Erythroblast (primary cell): ENCODE data around the gene FNDC3B.
A peak's percentile ranks its signal among the peaks of the same experiment; 100 is the strongest.
"Not testable (repeated sequence)": the region's sequence is repeated elsewhere in the genome, so short reads cannot be mapped to it uniquely, and the experiment has no call there.

Source experiments
- DNase-seq, 2 experiments: peaks; one replicate each; lab custom pipeline; 2025; lab: John Stamatoyannopoulos, UW
- GATA1 ChIP-seq: IDR thresholded peaks from 2 replicates; pipeline ENCODE4 v1.6.1; 2011; ENCODE audit warnings: low read depth, mild to moderate bottlenecking, control low read depth, low read length, moderate library complexity
- POLR2A ChIP-seq: IDR thresholded peaks from 2 replicates; pipeline ENCODE4 v1.6.1; 2011; ENCODE audit warnings: mild to moderate bottlenecking, low read length

The FNDC3B gene

DNA sequence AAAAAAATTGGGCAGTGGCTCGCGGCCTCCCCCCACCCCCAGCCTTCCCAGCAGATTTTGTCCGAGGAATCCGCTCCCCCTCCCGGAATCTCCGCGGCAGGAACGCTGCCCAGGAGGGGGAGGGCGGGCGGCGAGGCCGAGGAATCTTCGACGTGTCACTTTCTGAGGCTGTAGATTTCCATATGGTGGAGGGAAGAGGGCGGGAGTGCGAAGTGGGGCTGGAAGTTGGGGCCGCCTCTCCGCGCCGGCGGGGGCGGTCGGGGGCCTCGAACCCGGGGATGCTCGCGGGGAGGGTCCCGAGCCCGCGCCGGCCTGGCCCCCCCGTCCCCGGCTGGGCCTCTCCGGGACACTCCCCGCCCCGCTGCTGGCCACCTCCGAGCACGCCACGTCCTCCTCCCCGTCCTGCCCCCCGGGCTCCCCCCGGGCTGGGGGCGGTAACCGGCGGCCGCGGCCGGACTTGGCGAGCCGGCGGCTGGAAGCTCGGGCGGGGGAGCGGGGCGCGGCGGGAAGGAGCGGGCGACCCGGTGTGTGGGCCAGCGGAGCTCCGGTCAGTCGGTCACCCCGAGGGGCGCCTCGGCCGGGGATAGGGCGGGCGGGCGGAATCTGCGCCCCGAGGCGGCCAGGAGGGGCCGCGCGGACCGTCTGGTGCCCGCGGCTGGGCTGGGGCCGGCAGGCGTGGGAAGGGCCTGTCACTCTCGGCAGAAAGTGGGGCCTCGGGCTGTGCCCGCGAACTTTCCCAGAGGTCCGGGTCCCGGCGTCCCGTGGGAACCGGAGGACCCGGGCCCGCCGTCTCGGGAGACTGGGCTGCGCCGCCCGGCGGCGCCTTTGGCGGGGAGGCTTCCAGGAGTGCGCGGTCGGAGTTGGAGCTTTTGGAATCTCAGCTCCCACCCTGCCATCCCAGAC, 951 bp downstream of the FNDC3B start:
- TF ChIP-seq POLR2A: no peak
- no peak for TF ChIP-seq GATA1
- DNase-seq: peak; percentile 54 to 65

DNA sequence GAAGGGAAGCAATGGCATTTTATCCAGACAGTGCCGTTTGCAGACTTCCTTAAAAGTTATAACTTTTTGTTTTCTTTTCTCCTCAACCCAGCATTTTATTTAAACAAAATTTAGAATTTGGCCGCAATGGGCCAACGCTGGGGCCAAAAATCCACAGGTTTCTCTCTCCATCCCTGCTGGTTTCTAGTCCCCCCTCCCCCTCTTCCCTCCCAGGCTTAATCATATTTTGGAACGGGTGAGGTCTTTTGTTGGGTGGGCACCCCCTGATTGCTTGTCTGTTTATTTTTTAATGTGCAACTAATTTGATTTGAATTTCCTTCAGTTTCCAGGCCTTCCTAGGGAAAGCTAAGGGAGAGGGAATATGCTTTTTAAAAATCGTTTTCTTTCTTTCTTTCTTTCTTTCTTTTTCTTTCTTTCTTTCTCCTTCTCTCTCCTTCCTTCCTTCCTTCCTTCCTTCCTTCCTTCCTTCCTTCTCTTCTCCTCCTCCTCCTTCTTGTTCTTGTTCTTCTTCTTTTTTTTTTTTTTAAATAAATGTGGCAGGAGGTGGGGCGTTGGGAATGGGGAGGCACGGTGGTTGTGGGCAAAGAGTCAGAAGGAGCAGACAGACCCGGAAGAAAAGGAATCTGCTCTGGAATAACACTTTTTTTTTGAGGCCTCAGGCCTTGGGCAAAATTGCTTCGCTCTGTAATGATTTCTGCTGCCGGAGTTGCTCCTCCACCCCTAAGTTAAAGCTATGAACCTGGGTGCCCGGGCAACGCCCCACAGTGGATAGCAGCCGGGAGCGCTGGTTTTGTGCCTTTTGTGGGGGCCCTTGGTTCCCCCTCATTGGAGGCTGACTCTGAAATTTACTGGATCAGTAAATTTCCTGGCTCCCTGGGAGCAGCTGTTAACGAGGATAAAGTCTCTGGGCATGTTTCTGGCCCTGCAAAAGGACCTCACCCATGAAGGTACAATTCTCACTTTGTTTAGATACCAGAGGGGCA, 1.9 kb downstream of the FNDC3B start:
- no peak for TF ChIP-seq POLR2A
- TF ChIP-seq GATA1: no peak
- DNase-seq: no peak

DNA sequence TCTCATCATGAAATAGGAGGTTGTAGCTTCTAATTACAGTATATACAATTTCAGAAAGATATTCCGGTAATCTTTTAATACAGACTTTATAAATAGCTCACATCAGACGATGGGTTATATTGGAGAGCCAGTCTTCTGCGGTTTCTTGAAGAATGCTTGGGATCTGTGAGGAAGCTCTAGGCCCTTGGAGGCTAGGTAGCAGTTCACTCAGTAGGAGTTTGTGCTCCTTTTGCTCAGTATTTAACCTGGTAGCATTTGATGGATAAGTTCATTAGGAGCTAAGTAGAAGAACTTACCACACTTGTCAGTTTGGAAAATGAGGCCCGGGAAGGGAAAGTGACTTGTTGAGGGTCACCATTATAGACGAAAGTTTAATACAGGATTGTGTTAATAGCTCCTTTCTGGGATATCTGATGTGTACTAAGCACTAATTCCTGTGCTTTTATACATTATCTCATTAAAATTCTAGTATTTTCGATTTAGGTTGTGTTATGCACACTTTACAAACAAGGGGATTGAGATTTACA, 2.8 kb downstream of the FNDC3B start:
- no peak for TF ChIP-seq POLR2A
- TF ChIP-seq GATA1: no peak
- DNase-seq: no peak

DNA sequence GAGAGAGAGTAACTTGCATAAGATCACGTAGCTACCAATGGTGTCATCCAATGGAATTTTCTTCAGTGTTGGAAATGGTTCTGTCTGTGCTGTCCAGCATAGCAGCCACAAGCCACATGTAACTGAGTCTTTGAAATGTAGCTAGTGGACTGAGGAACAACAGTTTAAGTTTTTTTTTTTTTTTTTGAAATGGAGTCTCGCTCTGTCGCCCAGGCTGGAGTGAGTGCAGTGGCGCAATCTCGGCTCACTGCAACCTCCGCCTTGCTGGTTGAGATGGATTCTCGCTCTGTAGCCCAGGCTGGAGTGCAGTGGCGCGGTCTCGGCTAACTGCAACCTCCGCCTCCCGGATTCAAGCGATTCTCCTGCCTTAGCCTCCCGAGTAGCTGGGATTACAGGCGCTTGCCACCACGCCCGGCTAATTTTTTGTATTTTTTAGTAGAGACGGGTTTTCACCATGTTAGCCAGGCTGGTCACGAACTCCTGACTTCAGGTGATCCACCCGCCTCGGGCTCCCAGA, 3.3 kb downstream of the FNDC3B start:
- not testable (repeated sequence) for DNase-seq

DNA sequence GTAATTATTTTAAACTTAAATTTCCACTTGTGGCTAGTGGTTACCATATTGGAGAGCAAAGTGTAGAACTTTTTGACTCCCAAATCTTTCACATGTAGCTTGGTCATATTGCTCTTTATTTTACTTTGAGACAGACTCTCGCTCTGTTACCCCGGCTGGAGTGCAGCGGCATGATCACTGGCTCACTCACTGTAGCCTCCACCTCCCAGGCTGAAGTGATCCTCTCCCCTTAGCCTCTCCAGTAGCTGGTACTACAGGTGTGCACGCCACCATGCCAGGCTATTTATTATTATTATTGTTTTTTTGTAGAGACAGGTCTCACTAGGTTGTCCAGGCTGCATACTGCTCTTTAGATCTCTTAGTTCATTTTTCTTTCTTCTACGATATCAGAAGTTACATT, 3.9 kb downstream of the FNDC3B start:
- DNase-seq: no peak
- no peak for TF ChIP-seq GATA1
- no peak for TF ChIP-seq POLR2A

DNA sequence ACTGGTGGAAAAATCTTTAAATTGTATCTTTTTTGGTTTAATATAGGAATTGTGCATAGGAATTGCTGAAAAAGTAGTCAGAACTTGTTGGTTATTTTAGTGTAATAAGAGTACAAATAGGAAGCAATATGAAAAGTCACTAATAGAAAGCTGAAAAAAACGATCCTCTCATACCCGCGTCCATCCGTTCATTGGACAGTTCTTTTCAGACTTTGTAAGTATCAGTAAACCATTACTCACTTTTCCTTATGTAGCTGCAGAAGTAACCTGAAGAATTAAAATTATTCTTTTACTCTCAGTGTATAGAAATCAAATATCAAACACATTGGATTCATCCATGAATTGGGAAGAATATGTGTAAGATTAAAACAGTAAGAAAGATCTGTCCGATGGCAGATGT, 4.4 kb downstream of the FNDC3B start:
- no peak for TF ChIP-seq GATA1
- no peak for TF ChIP-seq POLR2A

DNA sequence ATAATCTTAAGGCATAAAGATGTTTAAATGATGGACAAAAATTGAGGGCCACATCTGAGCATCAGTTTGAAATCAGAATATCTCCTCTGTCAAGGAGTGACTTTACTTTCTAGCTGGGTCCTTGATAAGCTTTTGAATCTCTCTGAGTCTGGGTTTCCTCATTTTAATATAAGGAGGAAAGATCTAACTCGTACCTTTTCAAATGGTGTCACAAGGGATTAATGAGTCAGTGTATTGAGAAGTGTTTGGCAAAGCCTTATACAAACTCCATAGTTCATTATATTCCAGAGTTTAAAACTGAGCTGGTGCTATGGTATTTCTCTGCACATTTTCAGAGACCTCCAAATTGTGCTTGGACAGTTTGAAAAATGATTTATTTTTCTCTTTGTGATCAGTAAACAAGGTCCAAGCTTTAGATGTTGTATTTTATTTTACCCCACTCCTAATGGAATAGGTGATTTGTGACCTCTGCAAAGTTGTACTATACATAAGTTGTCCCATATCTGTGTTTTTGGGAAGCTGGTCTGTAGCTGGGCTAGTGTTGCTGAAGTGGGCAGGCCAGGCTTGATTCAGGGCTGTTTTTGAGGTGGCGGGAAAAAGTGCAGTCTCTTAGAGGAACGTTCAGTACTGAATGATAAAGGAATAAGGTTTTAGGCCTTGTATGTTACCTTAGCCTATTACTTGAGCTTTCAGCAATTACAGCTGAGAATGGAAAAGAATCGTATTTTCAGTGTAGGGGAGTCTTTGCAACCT, 5.6 kb downstream of the FNDC3B start:
- no peak for TF ChIP-seq POLR2A
- DNase-seq: no peak

More for the DNA sequence above, 4.4 kb downstream of the FNDC3B start:
- DNase-seq: no peak

DNA sequence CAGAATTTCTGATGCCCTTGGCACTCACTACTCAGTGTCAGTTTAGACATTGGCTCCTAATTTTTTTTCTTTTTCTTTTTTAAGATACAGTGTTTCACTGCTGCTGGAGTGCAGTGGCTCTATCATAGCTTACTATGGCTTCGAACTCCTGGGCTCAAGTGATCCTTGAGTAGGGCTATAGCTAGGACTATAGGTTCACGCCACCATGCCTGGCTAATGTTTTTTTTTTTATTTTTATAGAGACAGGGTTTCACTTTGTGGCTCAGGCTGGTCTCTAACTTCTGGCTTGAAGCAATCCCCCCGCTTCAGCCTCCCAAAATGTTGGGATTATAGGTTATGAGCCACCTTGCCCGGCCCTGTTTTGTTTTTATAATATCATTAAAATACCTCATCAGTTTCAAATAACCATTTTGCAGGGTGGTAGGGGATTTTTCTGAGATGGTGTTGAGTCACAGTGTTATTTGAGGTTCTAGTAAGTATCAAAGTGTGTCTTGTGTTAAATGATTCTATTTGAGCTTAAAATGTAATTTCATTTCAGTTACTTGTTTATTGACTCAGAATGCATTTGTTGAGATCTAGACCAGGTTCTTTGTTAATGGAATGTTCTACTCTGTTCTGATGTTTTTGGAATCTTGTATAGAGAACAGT, 7.0 kb downstream of the FNDC3B start:
- TF ChIP-seq POLR2A: no peak
- DNase-seq: no peak

DNA sequence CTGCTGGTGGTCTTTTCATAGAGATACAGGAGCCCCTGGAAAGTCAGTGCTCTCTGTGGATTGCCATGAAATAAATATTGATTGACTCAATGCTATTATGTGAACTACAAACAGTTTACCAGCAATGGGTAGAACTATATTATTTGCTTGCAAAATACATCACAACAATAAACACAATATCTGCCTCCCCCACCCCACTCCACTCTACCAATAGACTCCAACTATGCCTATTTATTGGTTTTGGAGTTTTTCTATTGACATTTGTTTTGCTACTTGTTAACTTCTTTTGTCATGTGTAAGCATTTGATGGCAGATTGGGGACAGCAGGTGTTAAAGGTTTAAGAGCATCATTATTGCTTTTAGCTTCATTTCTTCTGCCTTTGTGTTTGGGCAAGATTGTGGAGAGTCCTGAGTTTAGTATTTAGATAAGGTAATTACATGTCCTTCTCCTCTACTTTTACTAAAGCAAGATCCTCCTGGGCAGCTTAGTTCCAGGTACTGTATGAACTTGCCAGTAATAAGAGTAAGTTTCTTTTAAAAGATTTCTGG, 8.3 kb downstream of the FNDC3B start:
- no peak for DNase-seq

DNA sequence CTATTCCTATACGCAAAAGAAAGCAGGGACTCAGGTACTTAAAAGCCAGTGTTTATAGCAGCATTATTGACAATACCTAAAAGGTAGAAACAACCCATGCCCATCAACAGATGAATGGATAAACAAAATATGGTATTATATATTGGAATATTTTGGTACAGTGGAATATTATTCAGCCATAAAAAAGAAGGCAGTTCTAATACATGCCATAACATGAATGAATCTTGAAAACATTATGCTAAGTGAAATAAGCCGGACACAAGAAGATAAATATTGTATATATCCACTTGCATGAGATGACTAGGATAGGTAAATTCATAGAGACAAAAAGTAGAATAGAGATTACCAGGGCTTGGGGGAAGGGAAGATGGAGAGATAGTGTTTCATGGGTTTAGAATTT, 9.2 kb downstream of the FNDC3B start:
- TF ChIP-seq POLR2A: no peak
- no peak for DNase-seq

More for the DNA sequence above, 8.3 kb downstream of the FNDC3B start:
- TF ChIP-seq POLR2A (no peak), GATA1 (no peak)

DNA sequence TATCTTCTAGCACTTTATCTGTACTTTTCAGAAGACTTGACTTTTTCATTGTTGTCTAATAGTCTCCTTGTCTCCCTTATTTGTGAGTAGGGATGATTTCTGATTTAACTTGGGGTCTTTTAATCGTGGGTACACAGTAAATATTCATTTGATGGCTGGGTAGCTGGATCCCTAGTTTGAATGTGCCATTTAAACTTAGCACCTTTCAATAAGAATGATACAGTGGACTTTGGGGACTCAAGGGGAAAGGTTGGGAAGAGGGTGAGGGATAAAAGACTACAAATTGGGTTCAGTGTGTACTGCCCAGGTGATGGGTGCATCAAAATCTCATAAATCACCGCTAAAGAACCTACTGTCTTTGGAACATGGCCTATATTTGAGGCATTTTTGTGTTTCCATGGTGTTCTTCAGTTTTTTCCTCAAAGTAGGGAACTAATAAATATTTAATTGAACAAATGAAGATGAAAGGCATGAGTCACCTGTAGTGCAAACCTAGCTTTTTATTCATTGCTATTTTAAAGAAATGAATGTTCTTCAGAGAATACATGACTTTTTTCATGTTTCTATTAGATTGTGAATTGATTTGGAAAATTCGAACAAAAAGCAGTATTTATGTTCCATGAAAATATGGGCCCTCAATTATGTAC, 12.1 kb downstream of the FNDC3B start:
- DNase-seq: no peak
- TF ChIP-seq POLR2A: no peak
- TF ChIP-seq GATA1: no peak

DNA sequence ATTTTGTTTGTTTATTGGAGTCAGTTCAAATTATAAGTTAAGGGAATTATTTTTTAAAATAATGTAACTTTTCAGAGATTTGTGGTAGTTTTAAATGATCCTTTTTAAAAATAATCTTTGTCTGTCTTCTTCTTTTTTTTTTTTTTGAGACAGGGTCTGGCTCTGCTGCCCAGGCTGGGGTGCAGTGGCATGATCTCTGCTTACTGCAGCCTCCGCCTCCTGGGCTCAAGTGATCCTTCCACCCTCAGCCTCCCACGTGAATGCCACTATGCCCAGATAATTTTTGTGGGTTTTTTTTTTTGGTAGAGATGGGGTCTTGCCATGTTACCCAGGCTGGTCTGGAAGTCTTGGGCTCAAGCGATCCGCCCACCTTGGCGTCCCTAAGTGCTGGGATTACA, 12.6 kb downstream of the FNDC3B start:
- no peak for TF ChIP-seq POLR2A
- no peak for TF ChIP-seq GATA1
- DNase-seq: no peak

DNA sequence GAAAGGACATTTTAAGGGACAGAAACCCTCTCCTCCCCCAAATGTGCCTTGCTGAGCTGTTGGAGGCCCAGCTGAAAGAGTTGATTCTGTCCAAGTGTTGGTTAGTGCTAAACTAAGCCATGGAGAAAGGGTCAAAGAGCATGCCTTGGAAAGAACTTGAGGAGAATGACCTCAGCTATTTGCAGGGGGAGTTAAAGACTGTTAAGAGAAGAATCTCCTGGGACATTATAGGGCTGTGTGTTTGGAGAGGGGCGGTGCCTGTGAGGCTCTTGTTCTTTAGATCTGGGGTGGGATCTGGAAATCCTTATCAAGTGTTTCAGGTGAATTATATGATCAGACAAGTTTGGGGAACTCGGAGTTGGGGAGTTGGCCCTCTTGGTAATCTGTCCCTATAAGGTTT, 13.0 kb downstream of the FNDC3B start:
- DNase-seq: no peak
- TF ChIP-seq POLR2A (no peak), GATA1 (no peak)
